HG02870 (cell line): Measurements from ENCODE around the gene PREP.

Source experiments
- ATAC-seq: cut with Tn5 transposase; IDR thresholded peaks from one replicate; pipeline ENCODE4 v1.9.1; 2021; ENCODE audit warnings: mild to moderate bottlenecking, moderate library complexity; ENCODE audit not compliant: unreplicated experiment

The PREP gene

DNA sequence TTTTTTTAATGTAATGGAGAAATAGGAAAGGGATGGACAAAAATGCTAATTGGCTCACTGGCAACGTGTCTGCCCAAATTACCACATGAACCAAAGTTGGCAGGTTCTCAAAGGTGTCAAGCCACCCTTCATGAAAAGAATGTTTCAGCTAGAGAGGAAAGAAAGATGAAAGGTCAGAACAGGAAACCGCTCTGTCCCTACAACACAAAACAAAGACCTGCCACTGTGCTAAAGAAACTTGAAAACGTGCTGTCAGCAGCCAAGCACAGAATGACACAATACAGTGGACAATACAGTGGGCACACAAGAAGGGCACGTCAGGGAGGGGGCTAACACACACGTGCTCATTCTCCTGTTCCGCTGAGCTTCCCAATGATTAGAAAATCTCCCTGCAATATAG is 4.9 kb downstream of the PREP start:
- no peak for ATAC-seq

DNA sequence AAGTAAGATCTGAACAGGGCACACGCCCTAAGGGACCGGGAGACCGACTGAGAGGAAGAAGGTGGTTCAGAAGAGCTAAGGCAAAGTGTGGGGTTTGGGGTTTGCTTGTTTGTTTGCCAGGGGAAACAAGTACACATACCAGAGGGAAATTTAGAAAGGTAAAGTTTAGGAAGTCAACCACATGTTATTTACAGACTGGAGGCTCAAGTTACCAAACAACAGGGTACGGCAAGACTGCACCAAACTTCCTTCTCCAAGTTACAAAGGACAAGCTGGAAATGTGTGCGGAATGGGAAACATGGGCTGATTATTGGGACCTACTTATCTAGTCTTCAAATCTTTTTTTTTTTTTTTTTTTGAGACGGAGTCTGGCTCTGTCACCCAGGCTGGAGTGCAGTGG is 11.2 kb downstream of the PREP start:
- no peak for ATAC-seq

DNA sequence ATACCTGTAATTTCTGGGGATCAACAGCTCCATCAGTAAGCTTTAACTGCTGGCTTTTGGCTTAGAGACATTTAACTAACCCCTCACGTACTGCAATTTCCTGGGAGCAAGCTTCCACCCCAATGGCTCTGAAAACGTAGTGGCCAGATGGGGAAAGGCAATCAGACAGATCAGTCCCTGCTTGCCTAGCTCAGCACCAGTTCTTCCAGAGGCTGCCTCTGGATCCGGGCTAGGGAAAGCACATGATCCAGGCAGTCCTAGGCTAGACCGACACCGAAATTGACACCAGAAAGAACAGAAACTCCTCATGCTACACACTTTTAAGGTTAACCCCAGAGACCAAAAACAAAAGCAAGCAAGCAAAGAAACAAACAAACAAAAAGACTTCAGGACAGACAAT is 13.3 kb downstream of the PREP start:
- ATAC-seq: no peak

DNA sequence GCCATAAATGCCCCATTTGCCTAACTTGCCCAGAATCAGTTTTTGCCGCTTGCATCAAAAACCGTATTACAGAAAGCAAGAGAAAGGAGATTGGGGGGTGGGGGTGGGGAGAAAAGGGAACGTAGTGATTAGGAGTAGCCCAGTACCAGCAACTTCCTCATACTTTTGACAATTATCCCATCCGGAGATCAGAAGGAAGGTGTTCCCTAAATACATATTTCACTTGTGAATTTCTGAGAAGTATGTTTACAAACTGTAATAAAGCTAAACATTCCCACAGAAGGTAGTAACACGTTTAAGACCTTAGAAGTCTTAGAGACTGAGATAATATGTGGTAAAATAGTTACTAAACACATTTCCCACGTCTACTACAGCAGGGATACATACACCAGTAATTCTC is 14.5 kb downstream of the PREP start:
- no peak for ATAC-seq

DNA sequence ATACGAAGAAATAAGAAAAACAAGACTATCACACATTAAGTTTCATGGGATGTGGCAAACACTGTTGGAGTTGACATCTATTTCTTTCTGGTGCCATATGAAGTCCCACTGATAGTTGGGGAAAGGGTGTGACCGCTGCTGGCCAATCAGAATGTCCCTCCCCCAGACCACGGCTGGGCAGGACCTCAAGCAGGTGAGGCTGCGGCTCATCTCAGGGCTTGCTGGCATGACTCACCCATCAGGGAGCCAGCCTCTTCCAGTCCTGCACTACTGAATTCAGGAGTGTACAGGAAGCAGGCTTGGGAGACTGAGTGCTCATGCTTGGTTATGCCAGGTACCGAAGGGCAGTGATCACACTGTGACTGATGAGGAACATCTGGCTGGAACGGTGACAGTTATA is 18.9 kb downstream of the PREP start:
- ATAC-seq: no peak

DNA sequence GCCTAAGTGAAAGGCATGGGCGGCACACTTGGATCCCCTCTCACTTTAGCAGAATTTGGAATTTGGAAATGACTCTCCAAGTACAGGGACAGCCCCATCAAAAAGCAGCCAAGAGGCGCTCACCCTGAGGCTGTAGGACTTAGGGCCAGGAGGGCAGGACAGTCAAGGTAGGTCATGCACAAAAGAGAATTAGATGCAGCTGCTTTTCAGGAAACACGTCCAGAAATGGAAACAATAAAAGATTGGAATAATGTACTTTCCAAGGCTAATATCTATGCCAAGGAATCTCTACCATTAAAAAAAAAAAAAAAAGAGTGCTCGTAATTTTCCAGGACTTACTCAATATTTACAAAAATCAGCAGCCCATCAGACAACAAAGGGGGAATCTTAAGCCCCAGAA is 19.9 kb downstream of the PREP start:
- ATAC-seq: no peak

DNA sequence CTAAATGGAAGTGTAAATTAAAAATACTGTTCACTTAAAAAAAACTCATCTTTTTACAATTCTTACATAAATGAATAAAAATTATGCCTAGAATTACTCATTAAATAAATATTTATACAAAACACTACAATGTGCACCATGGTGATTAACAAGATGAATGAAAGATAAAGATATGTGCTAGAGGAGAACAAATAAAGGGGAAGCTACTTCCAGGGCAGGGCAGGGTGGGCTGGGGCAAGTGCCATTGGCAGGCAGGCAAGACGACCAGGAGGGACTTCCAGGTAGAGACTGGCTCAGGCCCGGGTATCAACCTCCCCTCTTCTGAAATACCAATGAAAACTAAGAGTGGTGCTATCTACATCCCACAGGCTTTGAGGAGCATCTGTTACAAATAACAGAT is 20.4 kb downstream of the PREP start:
- no peak for ATAC-seq

DNA sequence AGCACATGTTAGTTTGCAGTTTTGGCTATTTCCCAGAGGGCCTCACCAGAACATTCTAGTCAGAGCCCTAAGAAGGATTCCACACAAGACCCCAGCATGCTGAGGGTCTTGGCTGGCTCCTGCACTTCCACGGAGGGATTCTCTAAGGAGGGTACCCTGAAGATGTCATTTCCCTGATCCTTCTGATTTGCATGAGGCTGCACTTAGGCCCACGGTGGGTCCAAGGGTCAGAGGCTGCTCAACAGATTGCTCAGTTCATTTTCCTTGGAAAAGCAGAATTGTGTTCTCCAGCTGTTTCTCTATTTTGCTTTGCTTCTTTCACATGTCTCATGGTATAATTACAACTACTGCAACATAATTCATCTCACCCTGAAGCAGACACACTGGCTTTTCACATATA is 22.2 kb downstream of the PREP start:
- ATAC-seq: no peak

DNA sequence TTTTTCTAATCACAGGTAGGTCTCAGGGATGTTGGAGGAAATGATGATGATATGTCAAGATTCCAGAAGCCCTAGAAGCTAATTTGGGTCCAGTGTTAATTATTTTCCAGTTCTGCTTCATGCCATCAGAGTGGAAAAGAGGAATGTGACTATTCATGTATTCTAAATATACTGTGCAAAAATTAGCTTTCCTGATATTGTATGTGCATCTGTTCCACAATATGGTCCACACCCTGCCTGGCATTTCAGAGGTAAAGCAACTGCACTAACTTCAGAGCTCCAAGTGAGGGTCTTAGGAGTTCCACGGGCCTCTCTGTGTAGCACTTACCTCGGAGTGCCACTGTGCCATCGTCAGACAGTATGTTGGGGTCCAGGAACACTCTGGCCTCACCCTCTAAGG is 27.1 kb downstream of the PREP start:
- ATAC-seq: no peak

DNA sequence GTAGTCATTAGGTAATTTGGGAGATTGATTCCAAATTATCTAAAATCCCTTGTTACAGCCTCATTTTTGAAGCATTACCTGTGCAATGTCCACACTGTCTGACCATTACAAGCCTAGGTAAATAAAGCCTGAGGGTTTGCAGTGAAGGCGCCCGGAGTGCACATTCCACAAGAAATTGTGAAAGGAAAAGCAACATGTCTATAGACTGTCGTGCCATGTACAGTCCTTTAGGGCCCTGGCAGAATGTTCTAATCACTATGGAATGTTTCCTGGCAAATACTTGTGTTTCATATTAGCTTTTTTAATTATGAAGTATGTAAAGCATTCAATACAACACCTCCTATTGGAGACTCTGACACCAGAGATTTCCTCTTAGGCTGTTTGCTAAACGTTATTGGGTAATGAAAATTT is 28.9 kb downstream of the PREP start:
- ATAC-seq: no peak

DNA sequence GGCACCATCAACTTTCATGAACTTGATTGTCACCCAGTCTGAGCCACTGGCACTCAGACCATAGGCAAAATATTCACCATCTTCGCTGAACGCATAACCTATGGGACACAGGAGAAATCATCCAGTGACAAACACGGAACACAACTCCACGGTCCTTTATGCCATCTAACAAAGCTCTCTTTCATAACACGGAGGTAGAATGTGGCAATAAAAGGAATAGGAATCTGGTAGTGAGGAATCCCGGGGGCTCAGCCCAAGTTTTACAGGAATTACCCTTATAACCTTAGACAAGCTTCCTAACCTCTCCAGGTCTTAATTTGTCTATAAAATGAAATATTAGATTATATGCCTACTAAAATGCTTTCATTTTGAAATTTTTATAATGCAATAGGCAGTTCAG is 29.4 kb downstream of the PREP start:
- ATAC-seq: no peak

DNA sequence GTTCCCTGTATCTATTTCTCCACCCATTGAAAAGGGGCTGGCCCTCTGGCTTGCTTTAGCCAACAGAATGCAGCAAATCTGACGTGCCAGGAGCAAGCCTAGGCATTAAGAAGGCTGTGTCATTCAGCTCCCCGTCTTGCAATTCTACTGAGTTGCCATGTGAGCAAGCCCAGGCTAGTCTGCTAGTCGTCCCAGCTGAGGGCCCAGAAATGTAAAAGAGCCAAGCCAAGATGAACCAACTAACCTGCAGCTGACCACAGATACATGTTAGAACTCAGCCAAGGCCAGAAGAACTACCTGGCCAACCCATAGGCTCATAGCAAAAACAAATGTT is 30.1 kb downstream of the PREP start:
- ATAC-seq: no peak

DNA sequence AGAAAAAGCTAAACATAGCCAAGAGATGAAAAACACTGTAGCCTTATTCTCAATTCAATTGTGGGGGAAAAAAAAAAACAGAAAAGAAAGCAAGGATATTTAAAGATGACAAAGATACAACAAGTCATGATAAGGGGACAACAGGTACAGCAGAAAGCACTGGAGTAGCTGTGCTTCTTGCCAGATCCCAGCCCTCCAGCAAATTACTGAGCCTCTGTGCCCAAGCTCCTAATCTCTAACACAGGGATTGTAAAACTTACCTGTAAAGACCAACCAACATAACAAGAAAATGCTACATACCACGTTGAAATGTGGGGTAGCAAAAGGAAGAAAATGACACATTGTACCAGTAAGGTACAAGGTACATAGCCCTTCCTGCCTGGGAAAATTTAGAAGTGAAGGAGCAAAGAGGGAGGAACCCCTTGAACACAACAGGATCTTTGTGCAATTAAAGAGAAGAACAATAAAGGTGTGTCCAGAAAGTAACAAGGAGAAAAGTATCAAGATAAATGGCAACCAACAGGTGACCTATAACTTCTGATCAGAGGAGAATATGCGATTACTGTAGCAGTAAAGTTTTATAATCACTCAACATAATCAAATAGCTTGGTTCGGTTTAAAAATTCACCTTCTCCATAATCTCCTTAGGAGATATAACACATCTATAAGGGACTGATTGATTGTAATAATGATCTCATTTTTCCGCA is 30.6 kb downstream of the PREP start:
- no peak for ATAC-seq

DNA sequence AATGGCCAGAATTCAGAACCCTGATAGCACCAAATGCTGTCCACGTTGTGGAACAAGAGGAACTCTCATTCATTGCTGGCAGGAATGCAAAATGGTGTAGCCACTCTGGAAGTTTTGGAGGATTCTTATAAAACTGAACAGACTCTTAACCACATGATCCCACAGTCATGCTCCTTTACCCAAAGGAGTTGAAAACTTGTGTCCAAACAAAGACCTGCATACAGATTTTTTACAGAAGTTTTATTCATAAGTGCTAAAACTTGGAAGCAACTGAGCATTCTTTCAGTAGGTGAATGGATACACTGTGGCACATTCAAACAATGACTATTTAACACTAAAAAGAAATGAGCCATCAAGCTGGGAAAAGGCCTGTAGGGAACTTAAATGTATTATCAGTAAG is 32.5 kb downstream of the PREP start:
- no peak for ATAC-seq

DNA sequence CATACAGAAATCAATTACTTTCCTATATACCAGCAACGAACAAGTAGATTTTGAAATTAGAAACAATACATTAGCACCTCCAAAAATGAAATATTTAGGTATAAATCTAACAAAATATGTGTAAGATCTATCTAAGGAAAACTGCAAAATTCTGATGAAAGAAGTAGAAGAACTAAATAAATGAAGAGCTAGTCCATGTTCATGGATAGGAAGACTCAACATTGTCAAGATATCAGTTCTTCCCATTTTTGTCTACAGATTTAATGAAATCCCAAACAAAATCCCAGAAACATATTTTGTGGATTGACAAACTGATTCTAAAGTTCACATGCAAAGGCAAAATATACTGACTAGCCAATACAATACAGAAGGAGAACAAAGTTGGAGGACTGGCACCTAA is 33.7 kb downstream of the PREP start:
- ATAC-seq: no peak

DNA sequence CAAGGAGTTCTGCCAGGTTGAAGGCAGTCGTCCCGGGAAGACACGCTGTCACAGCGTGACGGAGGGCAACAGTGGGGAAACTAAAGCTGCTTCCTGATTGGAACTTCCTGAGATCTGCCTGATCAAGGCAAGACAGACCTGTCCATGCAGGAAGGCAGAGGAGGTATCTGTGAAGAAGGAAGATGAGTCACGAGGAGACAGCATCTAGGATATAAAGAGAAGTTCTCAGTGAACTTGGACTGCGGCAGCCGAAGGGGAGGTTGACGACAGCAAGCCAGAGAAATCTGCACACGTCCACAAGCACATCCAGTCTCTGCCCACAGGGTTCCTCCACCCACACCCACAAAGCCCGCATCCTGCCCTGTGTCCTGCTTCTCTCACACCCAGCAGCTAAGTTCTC is 38.6 kb downstream of the PREP start:
- no peak for ATAC-seq

DNA sequence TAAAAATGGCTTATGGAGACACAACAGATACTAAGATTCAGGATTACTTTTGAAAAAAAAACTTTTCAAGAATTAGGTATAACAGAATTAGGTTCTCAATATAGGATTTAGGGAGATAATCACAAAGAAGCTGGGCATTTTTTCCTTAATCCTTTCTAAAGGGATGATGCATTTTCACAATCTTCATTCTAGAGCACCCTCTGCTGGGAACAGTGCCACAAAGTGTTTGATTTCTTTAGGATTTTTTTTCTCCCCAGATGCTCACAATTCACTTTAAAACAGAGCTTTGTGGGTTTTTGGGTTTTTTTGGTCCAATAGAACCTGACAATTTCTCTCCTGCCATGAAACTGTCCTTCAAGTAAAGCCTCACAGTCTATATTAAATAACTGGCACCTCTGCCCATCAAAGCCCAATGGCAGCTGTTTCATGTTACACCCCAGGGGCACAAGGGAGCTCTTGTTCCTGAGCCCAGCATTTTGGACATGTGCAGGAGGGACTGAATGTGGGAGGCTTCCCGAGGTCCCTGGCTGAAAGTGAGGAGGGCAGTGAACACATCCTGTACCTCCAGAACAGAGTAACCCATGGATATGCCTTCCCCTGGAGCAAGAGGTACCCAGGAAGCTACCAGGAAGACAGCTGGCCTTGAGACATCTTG is 39.7 kb downstream of the PREP start:
- ATAC-seq: no peak

DNA sequence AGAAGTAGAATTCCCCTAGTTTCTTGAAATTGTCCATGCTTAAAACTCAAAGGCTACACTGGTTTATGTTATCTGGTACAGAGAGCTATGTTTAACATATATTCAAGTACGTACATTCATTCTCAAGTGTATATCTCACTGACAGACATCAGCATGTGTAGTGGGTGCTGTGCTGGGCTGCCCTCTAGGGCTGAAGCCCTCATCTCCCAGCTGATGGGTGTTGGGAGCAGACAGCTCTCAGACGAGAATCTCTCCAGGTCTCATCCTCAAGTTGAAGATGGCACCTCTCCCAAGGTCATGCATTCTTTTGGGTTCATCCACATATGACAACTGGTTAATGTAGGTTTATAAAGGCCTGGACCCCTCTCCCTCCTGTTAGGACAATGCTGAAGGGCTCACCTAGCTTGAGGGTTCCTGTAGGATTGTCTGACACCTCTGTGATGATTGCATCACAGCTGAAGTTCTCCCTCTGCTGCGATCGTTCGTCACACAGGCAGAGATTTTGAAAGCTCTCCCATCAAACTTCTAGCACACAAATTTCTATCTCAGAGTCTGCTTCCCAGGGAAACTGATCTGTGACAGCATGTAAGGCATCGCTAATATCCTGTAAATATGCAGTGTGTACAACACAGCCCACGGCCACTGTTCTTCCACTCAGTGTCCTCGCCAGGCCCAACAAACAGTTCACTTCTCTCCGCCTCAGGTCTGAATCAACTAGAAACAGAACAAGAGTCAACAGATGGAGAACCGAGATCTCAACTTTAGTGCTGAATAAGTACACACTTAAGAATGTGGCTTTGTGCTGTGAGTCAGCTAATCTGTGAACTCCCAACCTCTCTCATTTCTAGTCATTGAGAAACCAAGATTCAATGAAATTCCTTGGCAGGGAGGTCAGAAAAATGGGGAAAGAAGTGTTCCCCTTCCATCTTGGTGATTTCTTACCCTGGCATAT is 43.2 kb downstream of the PREP start:
- peak; percentile 95 for ATAC-seq

DNA sequence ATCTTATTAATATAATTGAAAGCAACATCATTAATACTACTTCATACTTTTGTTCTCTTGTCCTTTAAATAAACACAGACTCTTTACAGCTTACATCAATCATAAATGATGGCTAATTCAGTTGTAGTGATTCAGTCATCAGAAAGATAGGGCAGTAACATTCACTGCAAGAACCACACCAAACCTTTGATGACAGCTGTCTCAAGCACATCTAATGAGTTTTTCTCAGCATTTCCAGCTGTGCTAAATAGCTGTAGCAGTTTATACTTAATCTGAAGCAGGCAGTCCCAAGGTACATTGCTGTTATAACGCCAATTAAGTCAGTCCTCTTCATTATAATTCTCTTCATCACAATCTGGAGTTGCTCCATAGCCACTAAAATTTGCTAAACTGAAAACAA is 45.7 kb downstream of the PREP start:
- ATAC-seq: no peak

DNA sequence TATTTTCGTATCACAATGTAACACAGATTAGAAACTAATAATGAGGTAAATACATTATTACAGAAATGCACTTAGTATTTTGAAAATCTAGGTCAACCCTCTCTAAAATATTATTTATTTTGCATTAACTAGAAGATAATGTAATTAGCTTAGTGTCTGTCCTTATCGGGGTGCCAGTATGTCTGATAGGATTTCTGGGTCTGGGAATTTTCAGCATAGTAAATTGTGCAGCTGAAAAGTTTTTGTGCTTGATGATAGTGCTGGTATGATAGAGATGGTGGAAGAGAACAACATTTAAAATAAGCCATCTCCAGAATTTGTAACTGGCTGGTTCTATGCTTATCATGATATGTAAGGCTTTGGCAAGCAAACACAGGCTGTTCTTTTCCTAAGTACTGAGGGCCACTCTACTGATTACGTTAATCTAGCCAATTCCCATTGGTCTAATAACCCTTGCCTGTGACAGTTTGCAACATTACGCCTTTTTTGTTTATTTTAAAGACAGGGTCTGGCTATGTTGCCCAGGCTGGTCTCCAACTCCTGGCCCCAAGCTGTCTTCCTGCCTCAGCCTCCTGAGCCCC is 50.8 kb downstream of the PREP start:
- ATAC-seq: no peak

DNA sequence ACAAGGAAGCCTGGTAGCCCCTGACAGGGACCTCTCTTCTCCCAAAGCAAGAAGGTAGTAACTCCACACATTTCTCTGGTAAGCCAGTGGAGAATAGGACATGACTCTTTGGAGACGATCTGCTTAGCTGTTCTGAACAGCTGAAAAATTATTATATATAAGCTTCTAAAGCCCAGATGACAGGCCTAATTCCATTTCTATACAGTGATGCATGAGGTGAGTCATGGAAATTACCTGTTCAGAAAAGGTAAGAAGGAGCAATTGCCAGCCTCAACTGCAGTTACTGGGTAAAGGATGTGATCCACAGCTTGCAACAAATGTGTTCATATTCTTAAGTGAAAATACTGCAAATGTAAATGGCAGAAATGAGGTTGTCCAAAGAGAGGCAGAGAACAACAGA is 54.0 kb downstream of the PREP start:
- ATAC-seq: no peak

DNA sequence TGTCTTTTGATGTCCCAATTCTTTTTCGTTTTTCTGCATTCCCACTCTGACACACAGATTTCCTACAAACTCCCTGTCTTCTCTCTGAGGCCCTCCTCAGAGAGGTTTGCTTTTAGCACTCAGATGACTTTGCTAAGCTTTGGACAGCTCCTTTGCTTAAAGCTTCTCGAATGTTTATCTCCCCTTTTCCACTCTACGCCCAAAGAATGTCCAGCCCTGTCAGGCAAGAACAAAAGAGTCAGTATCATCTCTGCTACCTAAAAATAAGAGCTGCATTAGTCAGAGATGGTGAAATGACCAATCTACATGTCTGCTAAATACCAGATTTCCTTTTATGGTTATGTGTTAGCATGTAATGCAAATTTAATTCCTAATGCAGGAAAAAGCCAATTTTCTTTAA is 56.8 kb downstream of the PREP start:
- no peak for ATAC-seq
